Stimulated activated naive B cell treated with anti-CD40 and anti-IgM and Interleukin-4, amounts not matched to agents 10 μg/mL and 1 μg/mL and 100 μg/mL, for 72 hours (primary cell): ENCODE measurements around the gene ZNF708.
"Not testable (repeated sequence)": the region's sequence is repeated elsewhere in the genome, so short reads cannot be mapped to it uniquely, and the experiment has no call there.

Source experiments
- ATAC-seq, 2 donors: fragments of 150-1000 bp; cut with Tn5 transposase; replicated peaks; 2 replicates each; pipeline ENCODE4 v1.10.0; 2021; ENCODE audit warnings: moderate library complexity in 1 of 2
- DNase-seq: peaks from one replicate; pipeline ENCODE4 v3.0.0; 2021
- H3K27ac Mint-ChIP-seq: one replicate; pipeline ENCODE4 v1.8.0; 2022; ENCODE audit warnings: mild to moderate bottlenecking, mixed read lengths
- H3K27me3 Mint-ChIP-seq, 2 donors: one replicate each; pipeline ENCODE4 v1.8.0; 2022; ENCODE audit warnings: mixed read lengths in 2 of 2
- H3K36me3 Mint-ChIP-seq, 2 donors: one replicate each; pipeline ENCODE4 v1.8.0; 2022; ENCODE audit warnings: mixed read lengths in 2 of 2, mild to moderate bottlenecking in 1 of 2
- H3K4me1 Mint-ChIP-seq, 2 donors: one replicate each; pipeline ENCODE4 v1.8.0; 2022; ENCODE audit warnings: mixed read lengths in 2 of 2, mild to moderate bottlenecking in 1 of 2
- H3K4me3 Mint-ChIP-seq, 2 donors: one replicate each; pipeline ENCODE4 v1.8.0; 2022; ENCODE audit warnings: mild to moderate bottlenecking in 2 of 2, mixed read lengths in 2 of 2, moderate library complexity in 1 of 2
- H3K9me3 Mint-ChIP-seq, 2 donors: one replicate each; pipeline ENCODE4 v1.8.0; 2022; ENCODE audit warnings: mixed read lengths in 2 of 2, mild to moderate bottlenecking in 1 of 2

ZNF708 gene

GRCh38 chr19:21328885-21329605 is at the start of gene ZNF708:
Gene ZNF708 (minus strand): TSS chr19:21329410. CDS start chr19:21329212, 198 bp downstream.
- H3K36me3 Mint-ChIP-seq, result peaks cover 28 to 29% of the 10 kb centered on the region in 2 donors
- H3K4me1 Mint-ChIP-seq, result peaks cover 16 to 34% of the 10 kb centered on the region in 2 donors
- no peaks in the 10 kb centered on the region for H3K27me3 Mint-ChIP-seq
- DNase-seq (peak; percentile 87), ATAC-seq (peak; percentile 100)
- peaks cover 6 to 11% of the 10 kb centered on the region in 2 donors for H3K9me3 Mint-ChIP-seq
- H3K4me3 Mint-ChIP-seq, result peak within 1 kb of the TSS; percentile 100
- peak within 1 kb of the TSS; percentile 100 for H3K27ac Mint-ChIP-seq

- Mint-ChIP-seq H3K27me3 (no peaks in the 10 kb centered on the region), H3K9me3 (peaks cover 0 to 4% of the 10 kb centered on the region in 2 donors), H3K36me3 (peaks cover 42 to 43% of the 10 kb centered on the region in 2 donors), H3K4me3 (no peak overlapping the region), H3K27ac (no peak overlapping the region), H3K4me1 (peaks cover 2 to 5% of the 10 kb centered on the region in 2 donors)
- DNase-seq (no peak), ATAC-seq (no peak)
These were observed 33.1 kb upstream of the ZNF708 start for GRCh38 chr19:21362291-21362690.

- Mint-ChIP-seq H3K36me3 (peaks cover 14 to 17% of the 10 kb centered on the region in 2 donors), H3K27ac (peak within 1 kb of the TSS; percentile 99), H3K27me3 (no peaks in the 10 kb centered on the region), H3K9me3 (peaks cover 0 to 2% of the 10 kb centered on the region in 2 donors), H3K4me3 (peak within 1 kb of the TSS; percentile 98 to 100), H3K4me1 (peaks cover 2 to 5% of the 10 kb centered on the region in 2 donors)
- DNase-seq (peak; percentile 87), ATAC-seq (peak; percentile 98)
These were observed 29.7 kb upstream of the ZNF708 start, which contains the start of gene ZNF738 for GRCh38 chr19:21358768-21359451. Gene ZNF738 (plus strand): TSS chr19:21359000. CDS start chr19:21359141, 141 bp downstream.

GRCh38 chr19:21352830-21353229 is 23.6 kb upstream of the ZNF708 start:
- peaks cover 9 to 12% of the 10 kb centered on the region in 2 donors for H3K9me3 Mint-ChIP-seq
- no peaks in the 10 kb centered on the region for H3K27me3 Mint-ChIP-seq
- no peak overlapping the region for H3K27ac Mint-ChIP-seq
- DNase-seq, result no peak
- no peak overlapping the region for H3K4me3 Mint-ChIP-seq
- ATAC-seq, result no peak
- H3K36me3 Mint-ChIP-seq, result peaks cover 0 to 3% of the 10 kb centered on the region in 2 donors
- peaks cover 2 to 6% of the 10 kb centered on the region in 2 donors for H3K4me1 Mint-ChIP-seq

GRCh38 chr19:21344841-21345240 is 15.6 kb upstream of the ZNF708 start:
- H3K36me3 Mint-ChIP-seq, DNase-seq, H3K4me1 Mint-ChIP-seq, ATAC-seq, H3K27me3 Mint-ChIP-seq, H3K27ac Mint-ChIP-seq, H3K4me3 Mint-ChIP-seq: not testable (repeated sequence)
- peaks cover 17 to 20% of the 10 kb centered on the region in 2 donors for H3K9me3 Mint-ChIP-seq

GRCh38 chr19:21335721-21336120 is 6.5 kb upstream of the ZNF708 start:
- no peak for DNase-seq
- Mint-ChIP-seq H3K9me3 (peaks cover 8 to 10% of the 10 kb centered on the region in 2 donors), H3K36me3 (peaks cover 2 to 3% of the 10 kb centered on the region in 2 donors), H3K4me1 (no peaks in the 10 kb centered on the region), H3K27ac (no peak overlapping the region), H3K4me3 (no peak overlapping the region), H3K27me3 (no peaks in the 10 kb centered on the region)
- ATAC-seq, result no peak

- DNase-seq (no peak), ATAC-seq (peak in 1 of 2 donors; percentile 12)
- Mint-ChIP-seq H3K36me3 (peaks cover 29 to 30% of the 10 kb centered on the region in 2 donors), H3K9me3 (peaks cover 6 to 11% of the 10 kb centered on the region in 2 donors), H3K4me1 (peaks cover 18 to 40% of the 10 kb centered on the region in 2 donors), H3K27ac (peak overlapping the region; percentile 100), H3K27me3 (no peaks in the 10 kb centered on the region), H3K4me3 (peak overlapping the region; percentile 100)
These were observed 804 bp downstream of the ZNF708 start for GRCh38 chr19:21328406-21328805.

- no peak overlapping the region for H3K27ac Mint-ChIP-seq
- H3K4me3 Mint-ChIP-seq, result peak overlapping the region in 1 of 2 donors; percentile 4
- peaks cover 31 to 61% of the 10 kb centered on the region in 2 donors for H3K4me1 Mint-ChIP-seq
- ATAC-seq (no peak), DNase-seq (no peak)
- H3K9me3 Mint-ChIP-seq, result peaks cover 6 to 11% of the 10 kb centered on the region in 2 donors
- no peaks in the 10 kb centered on the region for H3K27me3 Mint-ChIP-seq
- peaks cover 40 to 45% of the 10 kb centered on the region in 2 donors for H3K36me3 Mint-ChIP-seq
These were observed 3.0 kb downstream of the ZNF708 start for GRCh38 chr19:21326169-21326568.

- Mint-ChIP-seq H3K27me3 (no peaks in the 10 kb centered on the region), H3K4me3 (no peak overlapping the region), H3K27ac (no peak overlapping the region), H3K36me3 (peaks cover 48 to 60% of the 10 kb centered on the region in 2 donors), H3K9me3 (peaks cover 6 to 11% of the 10 kb centered on the region in 2 donors), H3K4me1 (peaks cover 34 to 72% of the 10 kb centered on the region in 2 donors)
- no peak for ATAC-seq
- DNase-seq, result no peak
These were observed 6.2 kb downstream of the ZNF708 start for GRCh38 chr19:21323000-21323399.

- peaks cover 6 to 11% of the 10 kb centered on the region in 2 donors for H3K9me3 Mint-ChIP-seq
- no peak for DNase-seq
- H3K27me3 Mint-ChIP-seq, result no peaks in the 10 kb centered on the region
- peaks cover 31 to 72% of the 10 kb centered on the region in 2 donors for H3K4me1 Mint-ChIP-seq
- peaks cover 43 to 60% of the 10 kb centered on the region in 2 donors for H3K36me3 Mint-ChIP-seq
- no peak overlapping the region for H3K4me3 Mint-ChIP-seq
- peak overlapping the region; percentile 62 for H3K27ac Mint-ChIP-seq
- no peak for ATAC-seq
These were observed 6.7 kb downstream of the ZNF708 start for GRCh38 chr19:21322528-21322927.

GRCh38 chr19:21321996-21322395 is 7.2 kb downstream of the ZNF708 start:
- peaks cover 40 to 60% of the 10 kb centered on the region in 2 donors for H3K36me3 Mint-ChIP-seq
- H3K27ac Mint-ChIP-seq, result peak overlapping the region; percentile 62
- ATAC-seq, result no peak
- no peak for DNase-seq
- H3K27me3 Mint-ChIP-seq, result no peaks in the 10 kb centered on the region
- H3K4me3 Mint-ChIP-seq, result no peak overlapping the region
- H3K9me3 Mint-ChIP-seq, result peaks cover 6 to 11% of the 10 kb centered on the region in 2 donors
- H3K4me1 Mint-ChIP-seq, result peaks cover 31 to 73% of the 10 kb centered on the region in 2 donors

- Mint-ChIP-seq H3K27ac (peak overlapping the region; percentile 31), H3K9me3 (peaks cover 2 to 7% of the 10 kb centered on the region in 2 donors), H3K4me1 (peaks cover 27 to 68% of the 10 kb centered on the region in 2 donors), H3K27me3 (no peaks in the 10 kb centered on the region), H3K4me3 (no peak overlapping the region), H3K36me3 (peaks cover 33 to 55% of the 10 kb centered on the region in 2 donors)
- ATAC-seq (no peak), DNase-seq (no peak)
These were observed 8.1 kb downstream of the ZNF708 start for GRCh38 chr19:21321134-21321533.

- no peaks in the 10 kb centered on the region for H3K27me3 Mint-ChIP-seq
- DNase-seq (no peak), ATAC-seq (no peak)
- H3K4me3 Mint-ChIP-seq, result no peak overlapping the region
- no peaks in the 10 kb centered on the region for H3K9me3 Mint-ChIP-seq
- peaks cover 18 to 52% of the 10 kb centered on the region in 2 donors for H3K4me1 Mint-ChIP-seq
- peaks cover 23 to 49% of the 10 kb centered on the region in 2 donors for H3K36me3 Mint-ChIP-seq
- no peak overlapping the region for H3K27ac Mint-ChIP-seq
These were observed 11.4 kb downstream of the ZNF708 start for GRCh38 chr19:21317821-21318220.

GRCh38 chr19:21314676-21315075 is 14.5 kb downstream of the ZNF708 start:
- ATAC-seq (peak; percentile 36 to 41), DNase-seq (no peak)
- H3K36me3 Mint-ChIP-seq, result peaks cover 8 to 32% of the 10 kb centered on the region in 2 donors
- H3K9me3 Mint-ChIP-seq, result no peaks in the 10 kb centered on the region
- no peaks in the 10 kb centered on the region for H3K27me3 Mint-ChIP-seq
- H3K4me3 Mint-ChIP-seq, result no peak overlapping the region
- peaks cover 7 to 21% of the 10 kb centered on the region in 2 donors for H3K4me1 Mint-ChIP-seq
- no peak overlapping the region for H3K27ac Mint-ChIP-seq
